Measurements from ENCODE around the gene ADCY4.

The ADCY4 gene

GRCh38 chr14:24311837-24312615 is 22.8 kb downstream of the ADCY4 start:
- TF ChIP-seq PPARA (CRISPR knock-in tag; IDR thresholded peaks at IDR 0.05; ENCODE audit: borderline replicate concordance) = no peak
- no peak for TF ChIP-seq ZFP30 (CRISPR knock-in tag; IDR thresholded peaks at IDR 0.05)
- no peak for TF ChIP-seq PATZ1 (CRISPR knock-in tag; IDR thresholded peaks at IDR 0.05; ENCODE audit: borderline replicate concordance)
- no peak for TF ChIP-seq CSRNP3 (CRISPR knock-in tag; IDR thresholded peaks at IDR 0.05)
- TF ChIP-seq SNAI2 (CRISPR knock-in tag; IDR thresholded peaks at IDR 0.05) = no peak
- no peak for TF ChIP-seq ZNF70 (CRISPR knock-in tag; IDR thresholded peaks at IDR 0.05)
- no peak for TF ChIP-seq GLIS3 (CRISPR knock-in tag; IDR thresholded peaks at IDR 0.05)
- TF ChIP-seq ESRRG (CRISPR knock-in tag; IDR thresholded peaks at IDR 0.05) = no peak
- no peak for TF ChIP-seq TSHZ2 (CRISPR knock-in tag; IDR thresholded peaks at IDR 0.05)
- no peak for TF ChIP-seq ZC3H10 (CRISPR knock-in tag; IDR thresholded peaks at IDR 0.05)
- no peak for ATAC-seq

GRCh38 chr14:24310646-24311604 is 23.9 kb downstream of the ADCY4 start, which contains the start of gene LTB4R:
Gene LTB4R, plus strand, starts transcription at chr14:24311502. Its CDS starts 4,150 bp downstream, at chr14:24315652.
- TF ChIP-seq TCF4 (CRISPR knock-in tag; IDR thresholded peaks at IDR 0.05; ENCODE audit: borderline replicate concordance) = no peak
- no peak for TF ChIP-seq OSR1 (CRISPR knock-in tag; IDR thresholded peaks at IDR 0.05)
- TF ChIP-seq RARB (CRISPR knock-in tag; IDR thresholded peaks at IDR 0.05) = no peak
- TF ChIP-seq CSDC2 (CRISPR knock-in tag; IDR thresholded peaks at IDR 0.05) = no peak
- no peak for TF ChIP-seq CREB5 (CRISPR knock-in tag; IDR thresholded peaks at IDR 0.05; ENCODE audit: low read depth)
- no peak for TF ChIP-seq PATZ1 (CRISPR knock-in tag; IDR thresholded peaks at IDR 0.05; ENCODE audit: borderline replicate concordance)
- no peak for TF ChIP-seq ARNTL (CRISPR knock-in tag; IDR thresholded peaks at IDR 0.05; ENCODE audit: borderline replicate concordance, low read depth)
- no peak for TF ChIP-seq ZFP30 (CRISPR knock-in tag; IDR thresholded peaks at IDR 0.05)
- no peak for TF ChIP-seq ISL1 (CRISPR knock-in tag; IDR thresholded peaks at IDR 0.05)
- no peak for TF ChIP-seq CSRNP3 (CRISPR knock-in tag; IDR thresholded peaks at IDR 0.05)
- TF ChIP-seq ZFP3 (CRISPR knock-in tag; IDR thresholded peaks at IDR 0.05) = no peak
- no peak for TF ChIP-seq POU6F1 (CRISPR knock-in tag; IDR thresholded peaks at IDR 0.05; ENCODE audit: borderline replicate concordance, low read depth)
- TF ChIP-seq TOX (CRISPR knock-in tag; IDR thresholded peaks at IDR 0.05; ENCODE audit: borderline replicate concordance) = no peak
- no peak for TF ChIP-seq TSHZ2 (CRISPR knock-in tag; IDR thresholded peaks at IDR 0.05)
- no peak for TF ChIP-seq BACH2 (CRISPR knock-in tag; IDR thresholded peaks at IDR 0.05; ENCODE audit: borderline replicate concordance)
- no peak for TF ChIP-seq ZNF70 (CRISPR knock-in tag; IDR thresholded peaks at IDR 0.05)

More at GRCh38 chr14:24310646-24311604, 23.9 kb downstream of the ADCY4 start, which contains the start of gene LTB4R:
- ATAC-seq = no peak

All from SK-N-SH treated with all-trans-retinoic acid at 6 μM for 48 hours (cell line).